Activated naive CD4-positive, alpha-beta T cell treated with anti-CD3 and anti-CD28 coated beads, Interleukin-2, amount 50 U/mL, for 72 hours (primary cell): ENCODE measurements around the gene POLA1. TPM values are rescaled to one million over a fixed set of nuclear protein-coding genes. Genes with fewer than 3 reads are reported as not detected.
"Not testable (repeated sequence)": the region's sequence is repeated elsewhere in the genome, so short reads cannot be mapped to it uniquely, and the experiment has no call there.

Experiments
- ATAC-seq, 2 donors: fragments of 150-1000 bp; cut with Tn5 transposase; 2 replicates each; pipeline ENCODE4 v1.10.0; 2021; ENCODE audit warnings: mild to moderate bottlenecking in 2 of 2, moderate library complexity in 2 of 2
- DNase-seq, 2 donors: peaks; one replicate each; pipeline ENCODE4 v3.0.0; 2021 to 2022; ENCODE audit warnings: low spot score in 2 of 2
- H3K27ac Mint-ChIP-seq, 2 donors: one replicate each; pipeline ENCODE4 v1.8.0; 2022; ENCODE audit warnings: mild to moderate bottlenecking in 2 of 2, mixed read lengths in 2 of 2
- H3K36me3 Mint-ChIP-seq, 2 donors: one replicate each; pipeline ENCODE4 v1.8.0; 2022; ENCODE audit warnings: mixed read lengths in 2 of 2
- H3K9me3 Mint-ChIP-seq, 2 donors: one replicate each; pipeline ENCODE4 v1.8.0; 2022; ENCODE audit warnings: mixed read lengths in 2 of 2
- total RNA-seq, 2 donors: library from RNA; stranded (reverse); gene quantifications; one replicate each; pipeline ENCODE4 v1.2.3, GENCODE V29; 2022

Gene POLA1, protein sequence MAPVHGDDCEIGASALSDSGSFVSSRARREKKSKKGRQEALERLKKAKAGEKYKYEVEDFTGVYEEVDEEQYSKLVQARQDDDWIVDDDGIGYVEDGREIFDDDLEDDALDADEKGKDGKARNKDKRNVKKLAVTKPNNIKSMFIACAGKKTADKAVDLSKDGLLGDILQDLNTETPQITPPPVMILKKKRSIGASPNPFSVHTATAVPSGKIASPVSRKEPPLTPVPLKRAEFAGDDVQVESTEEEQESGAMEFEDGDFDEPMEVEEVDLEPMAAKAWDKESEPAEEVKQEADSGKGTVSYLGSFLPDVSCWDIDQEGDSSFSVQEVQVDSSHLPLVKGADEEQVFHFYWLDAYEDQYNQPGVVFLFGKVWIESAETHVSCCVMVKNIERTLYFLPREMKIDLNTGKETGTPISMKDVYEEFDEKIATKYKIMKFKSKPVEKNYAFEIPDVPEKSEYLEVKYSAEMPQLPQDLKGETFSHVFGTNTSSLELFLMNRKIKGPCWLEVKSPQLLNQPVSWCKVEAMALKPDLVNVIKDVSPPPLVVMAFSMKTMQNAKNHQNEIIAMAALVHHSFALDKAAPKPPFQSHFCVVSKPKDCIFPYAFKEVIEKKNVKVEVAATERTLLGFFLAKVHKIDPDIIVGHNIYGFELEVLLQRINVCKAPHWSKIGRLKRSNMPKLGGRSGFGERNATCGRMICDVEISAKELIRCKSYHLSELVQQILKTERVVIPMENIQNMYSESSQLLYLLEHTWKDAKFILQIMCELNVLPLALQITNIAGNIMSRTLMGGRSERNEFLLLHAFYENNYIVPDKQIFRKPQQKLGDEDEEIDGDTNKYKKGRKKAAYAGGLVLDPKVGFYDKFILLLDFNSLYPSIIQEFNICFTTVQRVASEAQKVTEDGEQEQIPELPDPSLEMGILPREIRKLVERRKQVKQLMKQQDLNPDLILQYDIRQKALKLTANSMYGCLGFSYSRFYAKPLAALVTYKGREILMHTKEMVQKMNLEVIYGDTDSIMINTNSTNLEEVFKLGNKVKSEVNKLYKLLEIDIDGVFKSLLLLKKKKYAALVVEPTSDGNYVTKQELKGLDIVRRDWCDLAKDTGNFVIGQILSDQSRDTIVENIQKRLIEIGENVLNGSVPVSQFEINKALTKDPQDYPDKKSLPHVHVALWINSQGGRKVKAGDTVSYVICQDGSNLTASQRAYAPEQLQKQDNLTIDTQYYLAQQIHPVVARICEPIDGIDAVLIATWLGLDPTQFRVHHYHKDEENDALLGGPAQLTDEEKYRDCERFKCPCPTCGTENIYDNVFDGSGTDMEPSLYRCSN (N-terminal part only)
- 10 to 100 TPM; 37.8 to 49.4 TPM for total RNA-seq

GRCh38 chrX:24693453-24694202 lies at the start of gene POLA1:
Gene POLA1 (plus strand): TSS chrX:24693918. CDS start chrX:24693962, 44 bp downstream.
- H3K27ac Mint-ChIP-seq: peak within 1 kb of the TSS; percentile 88 to 97

GRCh38 chrX:24646006-24646405 lies 47.7 kb upstream of the POLA1 start:
- DNase-seq (no peak), ATAC-seq (no peak)
- no peak overlapping the region for H3K27ac Mint-ChIP-seq
- no peaks in the 10 kb centered on the region for H3K36me3 Mint-ChIP-seq
- no peaks in the 10 kb centered on the region for H3K9me3 Mint-ChIP-seq

More at GRCh38 chrX:24693453-24694202, at the start of gene POLA1:
- DNase-seq (peak; percentile 74 to 85), ATAC-seq (peak; percentile 99)
- H3K9me3 Mint-ChIP-seq: no peaks in the 10 kb centered on the region
- H3K36me3 Mint-ChIP-seq: peaks cover 12 to 13% of the 10 kb centered on the region in 2 donors

DNA sequence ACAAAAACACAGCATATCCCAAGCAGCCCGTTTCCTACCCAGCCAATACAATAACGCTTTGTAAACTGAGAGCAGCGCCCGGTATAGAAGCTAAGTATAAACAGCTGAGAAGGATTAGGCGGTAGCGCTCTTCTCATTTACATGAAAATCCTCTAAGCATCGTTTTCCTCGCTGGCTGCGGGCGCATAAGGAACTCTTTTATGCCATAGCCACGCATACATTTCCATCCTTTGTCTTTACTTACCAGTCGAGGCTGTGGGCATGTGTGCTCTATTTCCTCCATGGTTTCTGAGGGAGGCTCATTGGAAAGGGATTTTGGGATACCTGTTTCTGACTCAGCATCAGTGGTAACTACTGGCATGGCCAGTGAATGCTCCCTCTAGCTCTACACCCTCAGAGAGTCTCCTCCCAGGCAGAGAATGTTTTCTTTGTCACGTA lies 47.0 kb upstream of the POLA1 start:
- Mint-ChIP-seq H3K36me3 (no peaks in the 10 kb centered on the region), H3K9me3 (no peaks in the 10 kb centered on the region), H3K27ac (peak overlapping the region in 1 of 2 donors; percentile 47)
- peak in 1 of 2 donors; percentile 22 for ATAC-seq
- no peak for DNase-seq

- peak within 1 kb of the TSS; percentile 47 to 67 for H3K27ac Mint-ChIP-seq
- DNase-seq (peak; percentile 54 to 58), ATAC-seq (peak; percentile 100)
- H3K36me3 Mint-ChIP-seq: no peaks in the 10 kb centered on the region
- no peaks in the 10 kb centered on the region for H3K9me3 Mint-ChIP-seq
Measured at GRCh38 chrX:24647257-24648058, 46.3 kb upstream of the POLA1 start, which contains the start of gene PCYT1B. Gene PCYT1B (minus strand): TSS chrX:24647347. CDS start chrX:24647105, 242 bp downstream.

DNA sequence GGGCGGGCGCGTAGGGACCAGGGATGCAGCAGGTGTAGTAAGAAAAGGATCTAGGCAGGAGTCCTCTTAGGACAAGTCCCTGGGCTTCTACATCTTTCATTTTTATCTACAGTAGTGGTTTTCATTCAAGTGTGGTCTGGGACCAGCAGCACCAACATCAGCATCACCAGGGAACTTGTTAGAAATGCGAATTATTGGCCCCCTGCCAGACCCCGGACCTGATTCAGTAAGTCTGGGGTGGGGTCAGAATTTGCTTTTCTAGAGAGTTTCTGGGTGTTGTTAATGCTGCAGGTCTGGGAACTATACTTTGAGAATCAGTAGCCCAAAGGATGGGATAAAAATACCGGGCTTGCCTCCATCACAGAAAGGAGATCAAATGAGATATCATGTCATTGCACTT lies 45.2 kb upstream of the POLA1 start:
- H3K36me3 Mint-ChIP-seq: no peaks in the 10 kb centered on the region
- no peaks in the 10 kb centered on the region for H3K9me3 Mint-ChIP-seq
- no peak for ATAC-seq

DNA sequence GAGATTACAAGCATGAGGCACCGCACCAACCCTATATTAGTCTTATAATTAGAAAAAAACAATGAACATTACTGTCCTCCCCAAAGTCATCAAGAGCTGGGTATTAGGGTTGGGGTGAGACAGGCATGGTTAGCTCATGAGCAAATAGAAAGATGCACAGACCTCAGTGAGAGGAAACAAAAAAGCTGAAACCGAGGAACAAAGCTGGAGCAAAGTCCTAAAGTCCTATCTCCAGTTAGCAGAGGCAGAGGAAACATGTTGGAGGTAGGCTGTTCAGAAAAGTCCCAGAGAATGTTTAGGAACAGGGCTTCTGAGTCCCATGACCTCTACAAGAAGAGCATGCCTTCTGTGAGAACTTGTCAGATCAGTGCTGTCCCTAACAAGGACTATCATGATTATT lies 41.9 kb upstream of the POLA1 start:
- no peak for ATAC-seq
- Mint-ChIP-seq H3K36me3 (no peaks in the 10 kb centered on the region), H3K27ac (no peak overlapping the region), H3K9me3 (no peaks in the 10 kb centered on the region)
- DNase-seq: no peak

More for the DNA sequence above, 45.2 kb upstream of the POLA1 start:
- no peak overlapping the region for H3K27ac Mint-ChIP-seq
- no peak for DNase-seq

GRCh38 chrX:24655679-24656078 lies 38.0 kb upstream of the POLA1 start:
- not testable (repeated sequence) for H3K36me3 Mint-ChIP-seq, H3K9me3 Mint-ChIP-seq, ATAC-seq, H3K27ac Mint-ChIP-seq, DNase-seq

DNA sequence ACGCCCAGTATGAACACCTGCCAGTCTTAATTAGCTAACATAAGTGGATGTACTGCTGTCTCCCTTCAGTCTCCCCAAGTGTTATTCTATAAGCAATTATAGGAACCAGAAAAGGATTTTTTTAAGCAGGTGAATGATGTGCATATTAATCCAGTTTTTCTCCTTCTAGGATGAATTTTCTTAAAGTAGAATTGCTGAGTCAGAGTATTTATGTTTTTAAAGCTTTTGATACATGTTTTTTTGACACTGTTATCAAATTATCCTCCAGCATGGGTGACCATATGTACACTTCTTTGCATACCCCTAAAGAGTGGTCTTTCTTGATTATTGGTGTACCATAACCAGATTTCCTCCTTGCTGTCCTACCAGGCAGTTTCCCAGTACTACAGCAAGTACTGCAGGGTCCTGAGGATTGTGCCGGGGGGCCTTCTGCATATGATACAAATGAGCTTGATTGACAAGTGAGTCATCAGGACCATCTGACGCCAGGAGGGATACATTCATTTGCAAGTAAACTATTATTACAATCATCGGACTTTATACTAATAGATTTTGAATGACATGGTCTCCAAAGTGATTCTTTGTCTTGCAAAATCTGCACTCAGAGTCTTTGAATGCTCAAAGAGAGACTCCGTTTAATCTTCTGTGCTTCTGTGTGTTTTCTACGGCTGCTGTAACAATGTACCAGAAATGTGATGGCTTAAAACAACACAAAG lies 35.9 kb upstream of the POLA1 start:
- Mint-ChIP-seq H3K27ac (no peak overlapping the region), H3K36me3 (no peaks in the 10 kb centered on the region), H3K9me3 (no peaks in the 10 kb centered on the region)
- ATAC-seq (no peak), DNase-seq (no peak)

DNA sequence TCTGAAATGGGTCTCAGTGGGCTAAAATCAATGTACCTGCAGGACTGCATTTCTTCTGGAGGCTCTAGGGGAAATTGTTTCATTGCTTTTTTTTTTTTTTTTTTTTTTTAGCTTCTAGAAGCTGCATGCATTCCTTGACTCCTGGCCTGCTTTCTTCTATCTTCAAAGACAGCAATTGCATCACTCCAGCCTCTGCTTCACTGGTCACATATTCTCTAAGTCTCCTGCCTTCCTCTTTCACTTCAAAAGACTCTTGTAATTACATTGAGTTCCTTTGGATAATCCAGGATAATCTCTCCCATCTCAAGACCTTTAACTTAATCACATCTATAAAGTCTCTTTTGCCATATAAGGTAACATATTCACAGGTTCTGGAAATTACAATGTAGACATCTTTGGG lies 35.3 kb upstream of the POLA1 start:
- Mint-ChIP-seq H3K36me3 (no peaks in the 10 kb centered on the region), H3K9me3 (no peaks in the 10 kb centered on the region), H3K27ac (no peak overlapping the region)
- ATAC-seq (no peak), DNase-seq (no peak)

DNA sequence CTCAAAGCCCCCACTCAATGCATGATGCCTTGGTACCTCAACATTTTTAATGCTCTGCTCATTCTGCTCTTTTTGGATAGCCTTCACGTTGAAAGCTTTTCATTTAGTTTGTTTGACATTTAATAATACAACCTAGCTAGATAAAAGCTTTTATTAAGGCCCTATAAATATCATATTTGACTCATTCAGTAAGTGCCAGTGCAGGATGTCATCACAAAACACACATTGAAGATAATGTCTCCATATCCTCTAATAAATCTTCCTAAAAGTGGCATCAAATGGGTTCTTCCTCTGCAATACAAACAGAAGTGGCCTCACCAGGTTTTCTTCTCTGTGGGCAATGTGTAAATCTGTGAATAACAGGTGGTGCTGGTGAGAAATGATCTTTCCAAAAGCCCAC lies 34.6 kb upstream of the POLA1 start:
- DNase-seq (no peak), ATAC-seq (no peak)
- Mint-ChIP-seq H3K27ac (no peak overlapping the region), H3K36me3 (no peaks in the 10 kb centered on the region), H3K9me3 (no peaks in the 10 kb centered on the region)

DNA sequence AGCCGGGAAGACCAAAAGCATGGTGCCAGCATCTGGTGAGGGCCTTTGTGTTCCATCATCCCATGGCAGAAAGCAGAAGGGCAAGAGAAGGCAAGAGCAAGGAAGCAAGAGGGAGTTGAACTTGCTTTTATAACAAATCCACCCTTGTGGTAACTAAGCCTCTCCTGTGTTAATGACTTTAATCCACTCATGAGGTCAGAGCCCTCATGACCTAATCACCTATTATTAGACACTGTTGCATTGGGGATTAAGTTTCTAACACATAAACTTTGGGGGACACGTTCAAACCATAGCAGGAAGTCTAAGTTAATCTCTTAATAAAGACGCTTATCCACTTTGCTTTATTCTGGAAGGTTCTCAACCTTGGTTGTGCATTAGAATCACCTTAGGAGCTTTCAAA lies 34.1 kb upstream of the POLA1 start:
- no peaks in the 10 kb centered on the region for H3K36me3 Mint-ChIP-seq
- H3K27ac Mint-ChIP-seq: no peak overlapping the region
- DNase-seq: no peak
- ATAC-seq: no peak
- H3K9me3 Mint-ChIP-seq: no peaks in the 10 kb centered on the region

- ATAC-seq: no peak
- H3K36me3 Mint-ChIP-seq: no peaks in the 10 kb centered on the region
Measured at GRCh38 chrX:24661292-24661691, 32.4 kb upstream of the POLA1 start.

GRCh38 chrX:24662352-24662751 lies 31.4 kb upstream of the POLA1 start:
- Mint-ChIP-seq H3K27ac (no peak overlapping the region), H3K36me3 (no peaks in the 10 kb centered on the region), H3K9me3 (no peaks in the 10 kb centered on the region)
- DNase-seq (no peak), ATAC-seq (no peak)

More at GRCh38 chrX:24661292-24661691, 32.4 kb upstream of the POLA1 start:
- no peak for DNase-seq
- no peak overlapping the region for H3K27ac Mint-ChIP-seq
- no peaks in the 10 kb centered on the region for H3K9me3 Mint-ChIP-seq

GRCh38 chrX:24668111-24668510 lies 25.6 kb upstream of the POLA1 start:
- no peaks in the 10 kb centered on the region for H3K9me3 Mint-ChIP-seq
- DNase-seq (no peak), ATAC-seq (no peak)
- no peak overlapping the region for H3K27ac Mint-ChIP-seq
- H3K36me3 Mint-ChIP-seq: no peaks in the 10 kb centered on the region
